ENCODE data around the gene MMS19.

Gene MMS19

DNA sequence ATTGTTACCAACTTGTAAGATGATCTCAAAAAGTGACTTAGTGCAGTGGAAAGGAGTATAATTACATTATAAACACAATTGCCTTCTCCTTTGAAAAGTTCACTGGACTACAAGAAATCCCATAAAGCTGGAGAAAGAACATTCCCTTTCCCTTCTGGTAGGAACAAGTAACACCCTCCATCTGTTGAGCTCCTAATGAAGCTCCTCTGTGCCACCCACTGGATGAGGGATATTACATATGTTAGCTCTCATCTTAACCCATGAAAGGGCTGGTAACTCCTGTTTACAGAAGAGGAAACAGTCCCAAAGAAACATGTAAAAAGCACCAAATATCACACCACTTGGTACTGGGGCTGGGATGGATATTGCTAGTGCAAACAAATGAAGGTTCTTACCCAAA lies 64.2 kb downstream of the MMS19 start:
- no peak overlapping the region for H3K9ac ChIP-seq (ENCODE audit: low read length)
- TF ChIP-seq, protein P1, sequence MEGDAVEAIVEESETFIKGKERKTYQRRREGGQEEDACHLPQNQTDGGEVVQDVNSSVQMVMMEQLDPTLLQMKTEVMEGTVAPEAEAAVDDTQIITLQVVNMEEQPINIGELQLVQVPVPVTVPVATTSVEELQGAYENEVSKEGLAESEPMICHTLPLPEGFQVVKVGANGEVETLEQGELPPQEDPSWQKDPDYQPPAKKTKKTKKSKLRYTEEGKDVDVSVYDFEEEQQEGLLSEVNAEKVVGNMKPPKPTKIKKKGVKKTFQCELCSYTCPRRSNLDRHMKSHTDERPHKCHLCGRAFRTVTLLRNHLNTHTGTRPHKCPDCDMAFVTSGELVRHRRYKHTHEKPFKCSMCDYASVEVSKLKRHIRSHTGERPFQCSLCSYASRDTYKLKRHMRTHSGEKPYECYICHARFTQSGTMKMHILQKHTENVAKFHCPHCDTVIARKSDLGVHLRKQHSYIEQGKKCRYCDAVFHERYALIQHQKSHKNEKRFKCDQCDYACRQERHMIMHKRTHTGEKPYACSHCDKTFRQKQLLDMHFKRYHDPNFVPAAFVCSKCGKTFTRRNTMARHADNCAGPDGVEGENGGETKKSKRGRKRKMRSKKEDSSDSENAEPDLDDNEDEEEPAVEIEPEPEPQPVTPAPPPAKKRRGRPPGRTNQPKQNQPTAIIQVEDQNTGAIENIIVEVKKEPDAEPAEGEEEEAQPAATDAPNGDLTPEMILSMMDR (IDR thresholded peaks at IDR 0.05; ENCODE audit: low read depth, low read length): no peak
- TF ChIP-seq EZH2phosphoT487 (IDR thresholded peaks at IDR 0.05; ENCODE audit: low read depth): no peak
- H4K20me1 ChIP-seq (ENCODE audit: insufficient read depth, low read length): peaks cover 6% of the 10 kb centered on the region; the same call in 1 of the 2 replicates
- no peak overlapping the region for H3K4me2 ChIP-seq (ENCODE audit: low read length)
- no peak overlapping the region for H3K27ac ChIP-seq (ENCODE audit: low read length)
- H3K27me3 ChIP-seq (ENCODE audit: low read depth, low read length): no peaks in the 10 kb centered on the region
- no peak overlapping the region for H3K4me3 ChIP-seq (ENCODE audit: low read length)
- H3K9me3 ChIP-seq (ENCODE audit: insufficient read depth, low read length): no peaks in the 10 kb centered on the region
- H3K79me2 ChIP-seq (ENCODE audit: low read length): peaks cover 11% of the 10 kb centered on the region
- H2AFZ ChIP-seq (ENCODE audit: low read depth, low read length): no peak overlapping the region
- no peaks in the 10 kb centered on the region for H3K4me1 ChIP-seq (ENCODE audit: low read length)
- H3K36me3 ChIP-seq (replicated peaks; ENCODE audit: low read depth, low read length): peaks cover 34% of the 10 kb centered on the region

DNA sequence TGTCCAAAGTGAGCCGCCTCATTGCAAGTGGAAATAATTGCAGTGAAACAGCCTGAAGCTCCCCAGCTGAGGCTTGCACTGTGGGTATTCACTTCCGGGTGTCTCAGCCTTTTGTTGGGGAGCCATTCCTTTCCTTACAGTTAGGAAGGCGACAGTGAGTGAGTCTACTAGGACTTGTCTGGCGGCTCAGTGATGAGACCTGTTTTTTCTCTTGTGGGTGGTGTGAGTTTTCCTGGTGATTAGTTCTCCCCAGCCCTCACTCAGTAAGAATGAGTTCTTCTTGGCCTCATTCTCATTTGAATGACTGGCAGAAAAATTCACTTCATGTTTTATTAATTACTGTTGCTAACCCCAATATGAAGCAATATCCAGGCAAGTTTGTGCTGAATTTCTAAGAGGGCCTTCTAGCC lies 69.6 kb downstream of the MMS19 start:
- H3K27me3 ChIP-seq (ENCODE audit: low read depth, low read length): no peaks in the 10 kb centered on the region
- peaks cover 24% of the 10 kb centered on the region for H4K20me1 ChIP-seq (ENCODE audit: insufficient read depth, low read length)
- peaks cover 7% of the 10 kb centered on the region for H3K4me1 ChIP-seq (ENCODE audit: low read length)
- no peaks in the 10 kb centered on the region for H3K9me3 ChIP-seq (ENCODE audit: insufficient read depth, low read length)
- H3K9ac ChIP-seq (ENCODE audit: low read length): peak overlapping the region; percentile 44; the same call in 1 of the 2 replicates
- TF ChIP-seq EZH2phosphoT487 (IDR thresholded peaks at IDR 0.05; ENCODE audit: low read depth): no peak
- TF ChIP-seq, protein P1 (IDR thresholded peaks at IDR 0.05; ENCODE audit: low read depth, low read length): no peak
- peak overlapping the region; percentile 99 for H3K4me2 ChIP-seq (ENCODE audit: low read length)
- peaks cover 50% of the 10 kb centered on the region for H3K36me3 ChIP-seq (replicated peaks; ENCODE audit: low read depth, low read length)
- H3K79me2 ChIP-seq (ENCODE audit: low read length): peaks cover 42% of the 10 kb centered on the region
- peak overlapping the region; percentile 23; the same call in 1 of the 2 replicates for H3K27ac ChIP-seq (ENCODE audit: low read length)
- peak overlapping the region; percentile 94 for H3K4me3 ChIP-seq (ENCODE audit: low read length)
- no peak overlapping the region for H2AFZ ChIP-seq (ENCODE audit: low read depth, low read length)

DNA sequence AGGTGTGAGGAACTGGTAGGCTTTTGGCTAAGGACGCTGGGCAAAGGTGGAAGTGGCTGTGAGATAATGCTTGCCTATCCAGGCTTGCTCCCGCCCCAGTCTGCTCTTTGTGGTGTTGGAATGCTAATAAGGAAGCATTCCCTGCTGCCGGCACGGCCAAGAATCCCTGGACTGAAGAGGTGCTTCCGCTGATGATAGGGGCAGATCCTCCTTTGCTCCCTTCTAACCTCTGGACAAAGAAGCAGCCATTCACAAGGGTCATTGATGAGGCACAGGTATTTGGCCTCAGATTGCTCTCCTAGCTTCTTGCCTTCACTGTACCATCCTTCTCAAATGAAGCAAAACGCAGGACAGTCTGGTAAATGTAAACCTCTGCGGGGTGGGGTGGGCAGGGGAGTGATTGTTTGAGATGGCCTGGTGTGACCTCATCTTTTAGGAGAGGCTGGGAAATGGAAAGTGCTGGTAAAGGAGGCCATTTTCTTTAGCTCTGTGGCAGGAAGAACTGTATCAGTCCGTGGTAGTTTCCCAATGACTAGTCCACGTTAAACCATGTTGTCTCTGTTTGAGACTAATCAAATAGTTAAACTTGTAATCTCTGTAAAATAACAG lies 70.5 kb downstream of the MMS19 start:
- Histone ChIP-seq H4K20me1 (ENCODE audit: insufficient read depth, low read length) (peaks cover 24% of the 10 kb centered on the region), H3K36me3 (replicated peaks; ENCODE audit: low read depth, low read length) (peaks cover 46% of the 10 kb centered on the region), H3K9ac (ENCODE audit: low read length) (peak overlapping the region; percentile 96), H3K4me1 (ENCODE audit: low read length) (peaks cover 11% of the 10 kb centered on the region), H3K27me3 (ENCODE audit: low read depth, low read length) (no peaks in the 10 kb centered on the region), H3K9me3 (ENCODE audit: insufficient read depth, low read length) (no peaks in the 10 kb centered on the region), H2AFZ (ENCODE audit: low read depth, low read length) (no peak overlapping the region), H3K4me3 (ENCODE audit: low read length) (peak overlapping the region; percentile 94), H3K4me2 (ENCODE audit: low read length) (peak overlapping the region; percentile 99), H3K79me2 (ENCODE audit: low read length) (peaks cover 42% of the 10 kb centered on the region), H3K27ac (ENCODE audit: low read length) (peak overlapping the region; percentile 76)
- TF ChIP-seq EZH2phosphoT487 (IDR thresholded peaks at IDR 0.05; ENCODE audit: low read depth): no peak
- TF ChIP-seq, protein P1 (IDR thresholded peaks at IDR 0.05; ENCODE audit: low read depth, low read length): no peak

DNA sequence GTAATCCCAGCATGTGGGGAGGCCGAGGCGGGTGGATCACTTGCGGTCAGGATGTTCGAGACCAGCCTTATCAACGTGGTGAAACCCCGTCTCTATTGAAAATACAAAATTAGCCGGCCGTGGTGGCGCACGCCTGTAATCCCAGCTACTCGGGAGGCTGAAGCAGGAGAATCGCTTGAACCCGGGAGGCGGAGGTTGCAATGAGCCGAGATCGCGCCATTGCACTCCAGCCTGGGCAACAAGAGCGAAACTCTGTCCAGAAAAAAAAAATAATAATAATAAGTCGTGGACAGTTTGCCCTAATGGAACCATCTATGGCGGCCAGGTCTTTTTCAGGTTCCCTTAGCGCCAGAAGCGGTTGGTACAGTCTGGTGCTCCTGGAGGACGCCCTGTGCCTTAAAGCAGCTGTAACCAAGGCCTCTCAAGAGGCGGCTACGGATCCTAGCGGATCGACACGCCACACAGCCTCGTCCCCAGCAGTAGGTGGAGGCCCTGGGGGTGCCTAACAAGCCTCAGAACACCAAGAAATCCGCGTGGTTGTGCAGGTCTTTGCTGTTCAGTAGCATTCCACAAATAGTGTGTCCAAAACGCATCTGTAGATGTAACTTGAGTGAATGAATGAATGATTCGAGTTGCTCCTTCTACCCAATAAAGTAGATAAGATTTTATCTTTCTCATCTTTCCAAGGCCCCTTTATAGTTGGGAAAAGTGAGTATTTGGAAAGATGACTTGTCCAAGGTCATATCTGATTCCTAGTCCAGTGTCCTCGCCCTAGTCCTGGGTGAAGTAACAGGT lies 71.2 kb downstream of the MMS19 start:
- H3K4me2 ChIP-seq (ENCODE audit: low read length): peak overlapping the region; percentile 99
- peaks cover 24% of the 10 kb centered on the region for H4K20me1 ChIP-seq (ENCODE audit: insufficient read depth, low read length)
- H3K36me3 ChIP-seq (replicated peaks; ENCODE audit: low read depth, low read length): peaks cover 44% of the 10 kb centered on the region
- peak overlapping the region; percentile 76 for H3K27ac ChIP-seq (ENCODE audit: low read length)
- no peaks in the 10 kb centered on the region for H3K27me3 ChIP-seq (ENCODE audit: low read depth, low read length)
- TF ChIP-seq, protein P1 (IDR thresholded peaks at IDR 0.05; ENCODE audit: low read depth, low read length): no peak
- TF ChIP-seq EZH2phosphoT487 (IDR thresholded peaks at IDR 0.05; ENCODE audit: low read depth): no peak
- H3K9ac ChIP-seq (ENCODE audit: low read length): peak overlapping the region; percentile 96
- H3K4me1 ChIP-seq (ENCODE audit: low read length): peaks cover 11% of the 10 kb centered on the region
- peaks cover 42% of the 10 kb centered on the region for H3K79me2 ChIP-seq (ENCODE audit: low read length)
- no peak overlapping the region for H2AFZ ChIP-seq (ENCODE audit: low read depth, low read length)
- H3K4me3 ChIP-seq (ENCODE audit: low read length): peak overlapping the region; percentile 94
- H3K9me3 ChIP-seq (ENCODE audit: insufficient read depth, low read length): no peaks in the 10 kb centered on the region

Data from OCI-LY3 (cell line).